Thyroid gland (tissue), 4 donors: ENCODE measurements around the gene PLEKHG3.

Source experiments
- CTCF ChIP-seq, 6 experiments: fragments of 200-600 bp in 3 of 6; fragments of 450-650 bp in 3 of 6; sonication (generic) in 3 of 6; IDR thresholded peaks; one replicate each; pipeline ENCODE4 v1.5.1; 2016 to 2019; ENCODE audit warnings: antibody characterized with exemption in 6 of 6, mild to moderate bottlenecking in 2 of 6, inconsistent platforms in 1 of 6, moderate library complexity in 1 of 6
- POLR2A ChIP-seq, 2 donors: fragments of 450-650 bp; IDR thresholded peaks; one replicate each; pipeline ENCODE4 v1.6.1; 2017; ENCODE audit warnings: antibody characterized with exemption in 2 of 2, mild to moderate bottlenecking in 2 of 2, moderate library complexity in 1 of 2

- TF ChIP-seq CTCF (IDR thresholded peaks at IDR 0.05), result no peak
- no peak for TF ChIP-seq POLR2A (IDR thresholded peaks at IDR 0.05)
Observed at GRCh38 chr14:64673316-64673715, 30.9 kb upstream of the PLEKHG3 start.
